Measurements from ENCODE around the gene RBM17.
"Not testable (repeated sequence)": the region's sequence is repeated elsewhere in the genome, so short reads cannot be mapped to it uniquely, and the experiment has no call there.

Gene RBM17

GRCh38 chr10:6058682-6059475 lies 30.0 kb upstream of the RBM17 start:
- DNase-seq = no peak

GRCh38 chr10:6059506-6059905 lies 29.3 kb upstream of the RBM17 start:
- no peak for DNase-seq

- no peak for DNase-seq
Measured at GRCh38 chr10:6061056-6061455, 27.8 kb upstream of the RBM17 start.

GRCh38 chr10:6062101-6062771 lies 26.6 kb upstream of the RBM17 start, which contains the start of gene IL2RA:
Gene IL2RA (minus strand): TSS chr10:6062367. CDS start chr10:6062151, 216 bp downstream.
- DNase-seq = no peak

GRCh38 chr10:6064119-6064518 lies 24.7 kb upstream of the RBM17 start:
- no peak for DNase-seq

- not testable (repeated sequence) for DNase-seq
Measured at GRCh38 chr10:6064726-6065125, 24.1 kb upstream of the RBM17 start.

- DNase-seq = no peak
Measured at GRCh38 chr10:6065406-6065805, 23.4 kb upstream of the RBM17 start.

- DNase-seq = no peak
Measured at GRCh38 chr10:6065835-6066234, 23.0 kb upstream of the RBM17 start.

GRCh38 chr10:6067457-6067856 lies 21.4 kb upstream of the RBM17 start:
- DNase-seq = no peak

- DNase-seq = no peak
Measured at GRCh38 chr10:6068006-6068405, 20.8 kb upstream of the RBM17 start.

GRCh38 chr10:6068422-6068821 lies 20.4 kb upstream of the RBM17 start:
- DNase-seq = no peak

GRCh38 chr10:6069081-6069931 lies 19.5 kb upstream of the RBM17 start:
- DNase-seq = no peak

GRCh38 chr10:6070660-6071059 lies 18.2 kb upstream of the RBM17 start:
- DNase-seq = no peak

GRCh38 chr10:6071181-6072175 lies 17.4 kb upstream of the RBM17 start:
- no peak for DNase-seq

- DNase-seq = no peak
Measured at GRCh38 chr10:6072215-6072934, 16.5 kb upstream of the RBM17 start.

GRCh38 chr10:6074489-6075301 lies 14.1 kb upstream of the RBM17 start:
- DNase-seq = no peak

- no peak for DNase-seq
Measured at GRCh38 chr10:6077071-6077675, 11.7 kb upstream of the RBM17 start.

- DNase-seq = no peak
Measured at GRCh38 chr10:6079044-6079443, 9.8 kb upstream of the RBM17 start.

- DNase-seq = no peak
Measured at GRCh38 chr10:6080417-6080973, 8.3 kb upstream of the RBM17 start.

All from SIG-M5 (cell line).